ENCODE data around the gene PKP3.

The PKP3 gene

DNA sequence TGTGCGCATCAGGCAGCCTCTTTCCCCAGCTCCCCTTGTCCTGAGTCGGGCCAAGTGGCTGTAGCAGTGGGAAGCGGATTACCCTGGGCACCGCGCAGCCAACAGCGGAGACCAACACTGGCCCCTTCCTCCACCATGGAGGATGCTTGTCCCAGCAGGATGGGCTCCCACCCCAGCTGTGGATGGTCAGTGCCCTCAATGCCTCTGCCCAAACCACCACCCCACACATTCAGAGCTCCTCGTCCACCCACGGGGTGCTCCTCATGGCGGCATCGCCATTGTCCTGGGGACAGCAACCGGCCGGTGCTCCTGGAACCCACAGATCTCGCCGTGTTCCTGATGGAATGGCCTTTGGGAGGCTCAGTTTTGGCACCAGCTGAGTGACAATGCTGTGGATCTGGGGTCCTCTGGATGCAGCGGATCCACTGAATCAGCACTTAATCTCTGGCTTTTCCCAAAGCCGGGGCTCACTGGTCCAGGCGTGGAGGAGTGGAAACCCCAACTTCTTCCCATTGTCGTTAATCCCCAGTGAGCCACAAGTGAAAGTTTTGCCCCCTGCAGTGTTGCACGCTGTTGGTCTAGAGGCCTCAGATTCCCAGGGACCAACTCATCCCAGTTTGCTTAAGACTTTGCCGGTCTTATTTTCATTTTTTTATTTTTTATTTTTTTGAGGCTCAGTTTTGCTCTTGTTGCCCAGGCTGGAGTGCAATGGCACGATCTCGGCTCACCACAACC lies 28.9 kb upstream of the PKP3 start:
- TF ChIP-seq, protein P1, sequence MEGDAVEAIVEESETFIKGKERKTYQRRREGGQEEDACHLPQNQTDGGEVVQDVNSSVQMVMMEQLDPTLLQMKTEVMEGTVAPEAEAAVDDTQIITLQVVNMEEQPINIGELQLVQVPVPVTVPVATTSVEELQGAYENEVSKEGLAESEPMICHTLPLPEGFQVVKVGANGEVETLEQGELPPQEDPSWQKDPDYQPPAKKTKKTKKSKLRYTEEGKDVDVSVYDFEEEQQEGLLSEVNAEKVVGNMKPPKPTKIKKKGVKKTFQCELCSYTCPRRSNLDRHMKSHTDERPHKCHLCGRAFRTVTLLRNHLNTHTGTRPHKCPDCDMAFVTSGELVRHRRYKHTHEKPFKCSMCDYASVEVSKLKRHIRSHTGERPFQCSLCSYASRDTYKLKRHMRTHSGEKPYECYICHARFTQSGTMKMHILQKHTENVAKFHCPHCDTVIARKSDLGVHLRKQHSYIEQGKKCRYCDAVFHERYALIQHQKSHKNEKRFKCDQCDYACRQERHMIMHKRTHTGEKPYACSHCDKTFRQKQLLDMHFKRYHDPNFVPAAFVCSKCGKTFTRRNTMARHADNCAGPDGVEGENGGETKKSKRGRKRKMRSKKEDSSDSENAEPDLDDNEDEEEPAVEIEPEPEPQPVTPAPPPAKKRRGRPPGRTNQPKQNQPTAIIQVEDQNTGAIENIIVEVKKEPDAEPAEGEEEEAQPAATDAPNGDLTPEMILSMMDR (IDR thresholded peaks at IDR 0.05; ENCODE audit: low read depth, low read length), result no peak
- no peak overlapping the region for H3K4me3 ChIP-seq (replicated peaks in 1 of 2; ENCODE audit: low read depth in 2 of 2, low read length in 2 of 2)
- no peak for DNase-seq (ENCODE audit: low read depth in 2 of 2)

DNA sequence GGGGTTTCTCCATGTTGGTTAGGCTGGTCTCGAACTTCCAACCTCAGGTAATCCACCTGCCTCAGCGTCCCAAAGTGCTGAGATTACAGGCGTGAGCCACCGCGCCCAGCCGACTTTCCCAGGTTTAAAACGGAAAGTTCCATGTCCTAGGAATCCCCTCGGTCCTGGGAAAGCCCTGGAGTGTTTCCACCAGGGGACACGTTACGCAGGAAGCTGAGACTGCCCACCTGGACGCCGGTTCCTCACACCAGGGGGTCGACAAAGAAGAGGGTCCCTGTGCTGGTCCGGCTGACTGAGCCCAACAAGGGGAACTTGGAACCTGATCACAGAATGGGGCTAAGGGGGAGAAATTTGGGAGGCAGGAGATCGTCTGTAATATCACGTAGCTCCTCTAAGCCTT lies 28.2 kb upstream of the PKP3 start:
- DNase-seq (ENCODE audit: low read depth in 2 of 2), result no peak
- TF ChIP-seq, protein P1 (IDR thresholded peaks at IDR 0.05; ENCODE audit: low read depth, low read length), result no peak
- no peak overlapping the region for H3K4me3 ChIP-seq (replicated peaks in 1 of 2; ENCODE audit: low read depth in 2 of 2, low read length in 2 of 2)

DNA sequence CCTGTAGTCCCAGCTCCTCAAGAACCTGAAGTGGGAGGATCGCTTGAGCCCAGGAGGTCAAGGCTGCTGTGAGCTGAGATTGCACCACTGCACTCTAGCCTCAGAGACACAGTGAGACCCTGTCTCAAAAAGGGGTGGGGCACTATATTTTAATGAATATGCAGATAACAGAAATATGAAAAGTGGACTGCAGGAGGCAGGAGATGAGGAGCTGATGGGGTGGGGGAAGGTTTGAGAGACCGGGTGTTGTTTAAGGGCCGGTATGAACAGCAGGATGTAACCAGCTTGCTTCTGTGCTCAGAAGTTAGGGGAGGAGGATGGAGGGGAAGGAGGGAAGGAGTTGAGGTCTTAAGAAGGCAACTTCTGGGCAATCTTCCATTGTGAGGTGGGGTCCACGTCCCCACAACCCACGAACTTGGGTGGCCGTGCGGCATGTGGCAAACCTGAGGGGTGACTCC lies 26.0 kb upstream of the PKP3 start:
- TF ChIP-seq, protein P1 (IDR thresholded peaks at IDR 0.05; ENCODE audit: low read depth, low read length), result no peak
- peak in 1 of 2 donors; percentile 6 for DNase-seq (ENCODE audit: low read depth in 2 of 2)
- no peak overlapping the region for H3K4me3 ChIP-seq (replicated peaks in 1 of 2; ENCODE audit: low read depth in 2 of 2, low read length in 2 of 2)

DNA sequence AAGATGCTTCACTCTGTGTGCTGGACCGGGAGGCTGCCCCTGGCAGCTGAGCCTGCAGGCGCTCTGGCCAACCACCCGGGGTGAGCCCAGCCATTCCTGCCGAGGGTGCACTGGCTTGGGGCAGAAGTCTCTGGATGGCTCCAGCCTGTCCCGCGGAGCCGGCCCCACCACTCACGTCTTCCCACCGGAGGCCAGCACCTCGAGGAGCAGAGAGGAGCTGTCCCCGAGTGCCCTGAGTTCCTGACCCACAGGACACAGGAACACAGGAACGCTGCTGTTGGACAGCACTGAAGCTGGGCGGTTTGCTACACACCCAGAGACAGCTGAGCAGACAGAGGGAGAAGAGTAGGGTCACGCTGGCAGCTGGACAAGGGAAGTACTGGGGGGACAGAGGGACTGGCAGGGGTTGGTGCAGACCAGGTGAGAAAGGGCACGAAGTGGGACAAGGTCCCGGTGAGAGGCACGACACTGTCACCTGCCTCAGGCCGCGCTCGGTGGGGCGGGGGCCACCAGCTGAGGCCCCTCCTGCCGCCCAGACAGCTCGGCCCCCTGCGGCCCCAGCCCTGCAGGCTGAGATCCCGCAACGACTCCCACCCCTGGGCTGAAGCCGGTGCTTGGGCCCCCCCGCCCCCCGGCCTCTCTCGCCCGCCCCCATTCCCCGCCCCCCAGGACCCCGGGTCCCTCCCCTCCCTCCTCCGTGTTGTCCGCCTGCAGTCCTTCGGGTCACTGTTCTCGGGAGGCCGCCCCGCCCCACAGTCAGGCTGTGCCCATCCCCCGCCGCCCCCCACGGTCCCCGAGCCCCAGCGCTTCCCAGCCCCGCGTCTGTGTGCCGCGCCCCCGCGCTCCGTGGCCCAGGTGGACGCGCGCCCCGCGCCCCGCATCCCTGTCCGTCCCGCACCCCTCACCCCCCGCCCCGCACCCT lies 25.3 kb upstream of the PKP3 start:
- no peak overlapping the region for H3K4me3 ChIP-seq (replicated peaks in 1 of 2; ENCODE audit: low read depth in 2 of 2, low read length in 2 of 2)
- DNase-seq (ENCODE audit: low read depth in 2 of 2), result peak in 1 of 2 donors; percentile 14
- TF ChIP-seq, protein P1 (IDR thresholded peaks at IDR 0.05; ENCODE audit: low read depth, low read length), result no peak

DNA sequence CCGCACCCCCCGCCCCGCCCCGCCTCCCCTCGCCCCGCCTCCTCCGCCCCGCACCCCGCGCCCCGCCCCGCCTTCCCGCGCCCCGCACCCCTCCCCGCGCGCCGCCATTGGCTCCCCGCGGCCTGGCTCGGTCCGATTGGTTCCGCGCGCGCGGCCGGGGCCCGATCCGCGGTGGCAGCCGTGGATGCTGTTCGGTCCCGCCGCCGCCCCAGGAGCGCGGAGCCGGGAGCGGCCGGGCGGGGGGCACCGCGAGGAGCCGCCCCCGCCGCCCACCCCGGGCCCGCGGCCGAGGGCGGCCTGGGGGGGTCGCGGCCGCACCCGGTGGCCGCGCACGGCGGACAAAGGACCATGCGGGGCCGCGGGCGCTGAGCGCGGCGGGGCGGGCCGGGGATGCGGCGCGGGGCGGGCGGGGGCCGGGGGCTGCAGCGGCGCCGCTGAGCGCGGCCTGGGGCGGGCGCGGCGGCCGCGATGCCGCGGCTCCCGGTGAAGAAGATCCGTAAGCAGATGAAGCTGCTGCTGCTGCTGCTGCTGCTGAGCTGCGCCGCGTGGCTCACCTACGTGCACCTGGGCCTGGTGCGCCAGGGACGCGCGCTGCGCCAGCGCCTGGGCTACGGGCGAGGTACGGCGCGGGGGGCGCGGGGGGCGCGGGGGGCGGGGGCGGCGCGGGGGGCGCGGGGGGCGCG lies 24.5 kb upstream of the PKP3 start, which contains the start of gene B4GALNT4:
Gene B4GALNT4 (plus strand): TSS at position 164 of the 683 bp plus-strand sequence. CDS start 305 bp downstream, at position 469.
- H3K4me3 ChIP-seq (replicated peaks in 1 of 2; ENCODE audit: low read depth in 2 of 2, low read length in 2 of 2), result peak within 1 kb of the TSS; percentile 35 to 37
- TF ChIP-seq, protein P1 (IDR thresholded peaks at IDR 0.05; ENCODE audit: low read depth, low read length), result no peak
- DNase-seq (ENCODE audit: low read depth in 2 of 2), result peak in 1 of 2 donors; percentile 29
